WERI-Rb-1 (cell line): Measurements from ENCODE around the gene PRXL2A.

ENCODE experiments used
- DNase-seq: peaks from one replicate; pipeline ENCODE4 v3.0.0-alpha.2; 2020
- H3K27ac ChIP-seq: fragments of 250-450 bp; sonication (Bioruptor Pico); 2 replicates; pipeline ENCODE4 v1.5.1; 2020; ENCODE audit warnings: mild to moderate bottlenecking, moderate library complexity
- H3K27me3 ChIP-seq: fragments of 250-450 bp; sonication (Bioruptor Pico); 2 replicates; pipeline ENCODE4 v1.5.1; 2021; ENCODE audit warnings: mild to moderate bottlenecking, low read depth, moderate library complexity; ENCODE audit not compliant: insufficient read depth, severe bottlenecking
- H3K36me3 ChIP-seq: fragments of 250-450 bp; sonication (Bioruptor Pico); 2 replicates; pipeline ENCODE4 v1.5.1; 2020; ENCODE audit warnings: mild to moderate bottlenecking, moderate library complexity
- H3K4me3 ChIP-seq: 2 replicates; pipeline ENCODE4 v1.5.1; 2011; ENCODE audit warnings: low read depth, mild to moderate bottlenecking, control low read depth, low read length
- H3K9me3 ChIP-seq: fragments of 250-450 bp; sonication (Bioruptor Pico); 2 replicates; pipeline ENCODE4 v1.5.1; 2021; ENCODE audit warnings: mild to moderate bottlenecking, moderate library complexity; ENCODE audit not compliant: severe bottlenecking
- CTCF ChIP-seq: IDR thresholded peaks from 2 replicates; pipeline ENCODE4 v1.5.1; 2011; ENCODE audit warnings: low read depth, mild to moderate bottlenecking, control low read depth, inconsistent platforms, low read length

PRXL2A gene

GRCh38 chr10:80480852-80481251, 72.5 kb downstream of the PRXL2A start:
- Histone ChIP-seq H3K4me3 (no peak overlapping the region), H3K27me3 (no peaks in the 10 kb centered on the region), H3K27ac (no peak overlapping the region), H3K9me3 (no peaks in the 10 kb centered on the region), H3K36me3 (peaks cover 4% of the 10 kb centered on the region)
- no peak for TF ChIP-seq CTCF
- DNase-seq, result no peak

- H3K27ac ChIP-seq, result no peak overlapping the region
- no peak for TF ChIP-seq CTCF
- peaks cover 5% of the 10 kb centered on the region for H3K36me3 ChIP-seq
- H3K4me3 ChIP-seq, result no peak overlapping the region
- H3K27me3 ChIP-seq, result no peaks in the 10 kb centered on the region
- no peaks in the 10 kb centered on the region for H3K9me3 ChIP-seq
- DNase-seq, result no peak
Measured at GRCh38 chr10:80484243-80484642, 75.9 kb downstream of the PRXL2A start.

- TF ChIP-seq CTCF, result no peak
- no peaks in the 10 kb centered on the region for H3K27me3 ChIP-seq
- H3K27ac ChIP-seq, result no peak overlapping the region
- no peaks in the 10 kb centered on the region for H3K9me3 ChIP-seq
- H3K4me3 ChIP-seq, result no peak overlapping the region
- H3K36me3 ChIP-seq, result peaks cover 9% of the 10 kb centered on the region
- DNase-seq, result no peak
Measured at GRCh38 chr10:80484676-80485075, 76.3 kb downstream of the PRXL2A start.

GRCh38 chr10:80485076-80485945, 77.0 kb downstream of the PRXL2A start:
- DNase-seq, result no peak
- Histone ChIP-seq H3K4me3 (no peak overlapping the region), H3K27me3 (no peaks in the 10 kb centered on the region), H3K9me3 (no peaks in the 10 kb centered on the region), H3K36me3 (peaks cover 15% of the 10 kb centered on the region), H3K27ac (no peak overlapping the region)
- no peak for TF ChIP-seq CTCF

- Histone ChIP-seq H3K4me3 (no peak overlapping the region), H3K9me3 (no peaks in the 10 kb centered on the region), H3K27me3 (no peaks in the 10 kb centered on the region), H3K36me3 (peaks cover 23% of the 10 kb centered on the region), H3K27ac (no peak overlapping the region)
- TF ChIP-seq CTCF, result no peak
- no peak for DNase-seq
Measured at GRCh38 chr10:80485946-80486764, 77.8 kb downstream of the PRXL2A start.
